Gastroesophageal sphincter (tissue), 3 donors: ENCODE results near the gene MYZAP.

Experiments used
- CTCF ChIP-seq, 4 experiments: fragments of 200-600 bp in 2 of 4; fragments of 450-650 bp in 2 of 4; sonication (generic) in 1 of 4; IDR thresholded peaks; one replicate each; pipeline ENCODE4 v1.5.1; 2017 to 2019; ENCODE audit warnings: antibody characterized with exemption in 4 of 4, mild to moderate bottlenecking in 2 of 4, moderate library complexity in 2 of 4
- POLR2A ChIP-seq, 2 donors: fragments of 450-650 bp; IDR thresholded peaks; one replicate each; pipeline ENCODE4 v1.6.1; 2017; ENCODE audit warnings: antibody characterized with exemption in 2 of 2, mild to moderate bottlenecking in 2 of 2, moderate library complexity in 1 of 2

DNA sequence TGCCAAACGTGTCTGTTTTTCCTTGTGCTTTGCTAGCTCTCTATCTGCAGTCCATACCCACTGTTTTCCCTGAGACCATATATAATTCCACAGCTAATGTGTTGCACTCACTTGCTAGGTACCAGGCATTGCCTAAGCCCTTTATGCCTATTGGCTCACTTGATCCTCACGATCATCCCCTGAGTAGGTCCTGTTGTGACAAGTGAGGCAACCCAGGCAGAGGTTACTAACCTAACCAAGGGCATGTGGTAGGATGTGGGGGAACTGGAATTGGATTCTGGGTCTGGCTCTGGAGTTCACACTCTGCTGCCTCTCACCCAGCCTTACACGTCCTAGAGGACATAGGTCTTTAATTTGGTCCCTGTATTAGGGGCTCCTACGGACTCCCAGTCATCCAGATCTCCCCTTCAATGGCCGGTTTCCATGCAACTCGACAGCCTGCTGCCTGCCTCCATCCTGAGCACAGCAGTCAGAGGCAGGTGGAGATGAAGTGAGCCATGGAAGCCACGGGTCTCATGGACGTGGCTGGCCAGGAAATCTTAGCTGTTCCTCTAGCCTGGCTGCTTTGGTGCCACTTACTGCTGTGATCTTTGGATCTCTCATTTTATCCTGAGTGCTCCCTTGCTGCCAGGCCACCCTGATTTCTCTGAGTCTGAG lies 38.9 kb upstream of the MYZAP start:
- TF ChIP-seq CTCF (IDR thresholded peaks at IDR 0.05), result no peak
- TF ChIP-seq POLR2A (IDR thresholded peaks at IDR 0.05), result no peak
